ENCODE results near the gene BOLL. TPM values are rescaled to one million over a fixed set of nuclear protein-coding genes. Genes with fewer than 3 reads are reported as not detected.

The BOLL gene
- total RNA-seq, 1 donor from 2014 or later = not detected

DNA sequence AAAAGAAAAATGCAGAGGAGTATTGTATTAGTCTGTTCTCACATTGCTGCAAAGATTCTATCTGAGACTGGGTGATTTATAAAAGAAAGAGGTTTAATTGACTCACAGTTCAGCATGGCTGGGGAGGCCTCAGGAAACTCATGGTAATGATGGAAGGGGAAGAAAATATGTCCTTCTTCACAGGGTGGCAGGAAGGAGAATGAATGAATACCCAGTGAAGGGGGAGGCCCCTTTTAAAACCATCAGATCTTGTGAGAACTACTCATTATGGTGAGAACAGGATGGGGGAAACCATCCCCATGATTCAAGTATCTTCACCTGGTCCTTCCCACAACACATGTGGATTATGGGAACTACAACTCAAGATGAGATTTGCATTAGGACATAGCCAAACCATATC is 10.2 kb upstream of the BOLL start:
- TF ChIP-seq POLR2A (IDR thresholded peaks at IDR 0.05) (no peak), CTCF (IDR thresholded peaks at IDR 0.05) (no peak), POLR2AphosphoS5 (IDR thresholded peaks at IDR 0.05; ENCODE audit: insufficient read depth in 1 of 2, low read depth in 1 of 2) (no peak)
- H3K4me3 ChIP-seq = no peak overlapping the region
- intact Hi-C loops (cut with DNase I) = no loop called here

DNA sequence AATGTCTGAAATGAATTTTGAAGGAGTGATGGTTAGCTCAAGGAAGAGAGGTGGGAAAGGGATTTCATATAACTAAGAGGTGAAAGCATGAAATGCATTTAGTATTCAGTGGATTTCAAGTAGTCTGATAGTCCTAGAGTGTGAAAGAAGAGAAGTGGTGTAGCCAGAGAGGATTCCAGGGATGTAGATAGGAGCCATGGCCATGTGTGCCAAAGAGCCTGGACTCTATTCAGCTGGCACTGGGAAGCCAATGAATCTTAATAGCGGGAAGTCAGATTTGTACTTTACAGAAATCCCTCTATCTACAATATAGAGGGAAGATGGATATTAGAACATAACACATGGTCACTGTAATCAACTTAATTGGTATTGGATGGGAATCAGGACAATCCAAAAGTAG is 8.3 kb upstream of the BOLL start:
- intact Hi-C loops (cut with DNase I) = no loop called here
- Histone ChIP-seq H3K36me3 (no peaks in the 10 kb centered on the region), H3K27ac (no peak overlapping the region), H3K4me1 (no peaks in the 10 kb centered on the region), H3K9me3 (no peaks in the 10 kb centered on the region), H3K27me3 (no peaks in the 10 kb centered on the region), H3K4me3 (no peak overlapping the region)
- DNase-seq (ENCODE audit: extremely low spot score in 2 of 2) = no peak
- TF ChIP-seq POLR2A (IDR thresholded peaks at IDR 0.05) = no peak
- no peak for TF ChIP-seq POLR2AphosphoS5 (IDR thresholded peaks at IDR 0.05; ENCODE audit: insufficient read depth in 1 of 2, low read depth in 1 of 2)
- TF ChIP-seq CTCF (IDR thresholded peaks at IDR 0.05) = no peak

More for the DNA sequence above, 10.2 kb upstream of the BOLL start:
- H3K4me1 ChIP-seq = no peaks in the 10 kb centered on the region
- H3K27ac ChIP-seq = no peak overlapping the region
- H3K27me3 ChIP-seq = no peaks in the 10 kb centered on the region
- DNase-seq (ENCODE audit: extremely low spot score in 2 of 2) = no peak
- no peaks in the 10 kb centered on the region for H3K36me3 ChIP-seq
- H3K9me3 ChIP-seq = no peaks in the 10 kb centered on the region

DNA sequence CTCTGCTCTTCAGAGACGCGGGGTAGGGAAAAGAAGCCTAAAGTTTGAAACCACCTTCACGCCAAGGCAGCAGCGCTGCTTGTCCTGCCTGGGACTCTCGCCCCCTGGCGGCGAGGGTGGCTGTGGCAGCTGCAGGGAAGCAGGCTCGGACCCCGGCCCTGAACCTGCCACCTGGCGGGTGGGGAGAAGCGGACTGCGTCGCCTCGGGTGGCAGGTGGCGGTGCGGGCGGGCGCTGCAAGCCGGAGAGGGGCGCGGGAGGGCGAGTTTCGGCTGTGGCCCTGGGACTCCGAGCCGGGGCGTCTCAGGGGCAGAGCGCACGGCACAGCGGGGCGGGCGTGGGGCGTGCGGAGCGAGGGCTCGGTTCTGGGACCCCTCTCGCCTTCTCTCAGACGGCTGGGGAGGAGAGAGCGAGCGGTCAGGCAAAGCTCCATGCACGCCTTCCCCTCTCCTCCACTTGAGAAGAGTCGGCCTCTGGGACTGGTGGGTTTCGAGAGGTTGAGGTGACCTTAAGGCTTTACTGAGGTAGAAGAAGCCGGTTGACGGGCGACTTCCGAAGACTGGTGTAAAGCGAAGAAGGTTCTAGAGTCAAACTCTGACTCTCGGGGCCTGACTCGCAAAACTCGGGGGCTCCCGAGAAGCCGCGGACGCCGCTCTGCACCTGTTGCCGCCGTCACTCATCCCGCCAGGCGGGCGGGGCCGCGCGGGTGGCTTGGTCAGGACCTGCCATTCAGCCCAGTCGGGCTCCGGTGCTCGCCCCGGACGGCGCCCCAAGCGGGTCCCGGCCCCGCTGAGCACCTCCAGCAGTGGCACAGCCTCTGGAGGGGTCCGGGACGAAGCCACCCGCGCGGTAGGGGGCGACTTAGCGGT is 1.1 kb upstream of the BOLL start:
- TF ChIP-seq CTCF (IDR thresholded peaks at IDR 0.05) (no peak), POLR2A (IDR thresholded peaks at IDR 0.05) (no peak), POLR2AphosphoS5 (IDR thresholded peaks at IDR 0.05; ENCODE audit: insufficient read depth in 1 of 2, low read depth in 1 of 2) (no peak)
- peaks cover 10% of the 10 kb centered on the region for H3K4me1 ChIP-seq
- H3K9me3 ChIP-seq = no peaks in the 10 kb centered on the region
- H3K36me3 ChIP-seq = no peaks in the 10 kb centered on the region
- peak overlapping the region; percentile 23 to 27 for H3K4me3 ChIP-seq
- no peak overlapping the region for H3K27ac ChIP-seq
- intact Hi-C loops (cut with DNase I) = no loop called here
- no peaks in the 10 kb centered on the region for H3K27me3 ChIP-seq
- no peak for DNase-seq (ENCODE audit: extremely low spot score in 2 of 2)

GRCh38 chr2:197782126-197782525 is 3.0 kb downstream of the BOLL start:
- Histone ChIP-seq H3K9me3 (no peaks in the 10 kb centered on the region), H3K36me3 (no peaks in the 10 kb centered on the region), H3K4me1 (peaks cover 10% of the 10 kb centered on the region), H3K27me3 (no peaks in the 10 kb centered on the region), H3K4me3 (no peak overlapping the region), H3K27ac (no peak overlapping the region)
- intact Hi-C loops (cut with DNase I) = no loop called here
- DNase-seq (ENCODE audit: extremely low spot score in 2 of 2) = no peak
- TF ChIP-seq CTCF (IDR thresholded peaks at IDR 0.05) (no peak), POLR2AphosphoS5 (IDR thresholded peaks at IDR 0.05; ENCODE audit: insufficient read depth in 1 of 2, low read depth in 1 of 2) (no peak), POLR2A (IDR thresholded peaks at IDR 0.05) (no peak)

GRCh38 chr2:197779261-197779660 is 5.9 kb downstream of the BOLL start:
- H3K27ac ChIP-seq = no peak overlapping the region
- no peaks in the 10 kb centered on the region for H3K9me3 ChIP-seq
- H3K27me3 ChIP-seq = no peaks in the 10 kb centered on the region
- TF ChIP-seq CTCF (IDR thresholded peaks at IDR 0.05) (no peak), POLR2A (IDR thresholded peaks at IDR 0.05) (no peak), POLR2AphosphoS5 (IDR thresholded peaks at IDR 0.05; ENCODE audit: insufficient read depth in 1 of 2, low read depth in 1 of 2) (no peak)
- no peaks in the 10 kb centered on the region for H3K36me3 ChIP-seq
- intact Hi-C loops (cut with DNase I) = loop anchor here (10.0 kb wide), 1 partner anchor 984 kb away; the partner anchor contains the start of gene GTF3C3
- H3K4me3 ChIP-seq = no peak overlapping the region
- DNase-seq (ENCODE audit: extremely low spot score in 2 of 2) = no peak
- no peaks in the 10 kb centered on the region for H3K4me1 ChIP-seq

Measured in vagina (tissue), 2 donors.